Pancreas (tissue), 10 donors: ENCODE measurements around the gene MRM1. TPM values are rescaled to one million over a fixed set of nuclear protein-coding genes. Genes with fewer than 3 reads are reported as not detected.

Experiments
- ATAC-seq, 4 donors: fragments of 200-7000 bp; cut with Tn5 transposase; one replicate each; pipeline versions ENCODE4 v1.8.0 to v1.9.1; 2020; ENCODE audit warnings: mild to moderate bottlenecking in 4 of 4, moderate library complexity in 4 of 4
- DNase-seq, 6 donors: peaks; one replicate each; pipeline ENCODE4 v3.0.0-alpha.2; 2020
- FAIRE-seq: peaks from 2 replicates; lab custom pipeline; 2012; peaks lifted over from hg19 to GRCh38; lab: Jason Lieb, UNC
- H3K27ac ChIP-seq, 4 donors: fragments of 200-600 bp; sonication (generic); 1 replicate in 3 of 4; 2 replicates in 1 of 4; pipeline versions ENCODE4 v1.5.0 to v1.8.0; 2020
- H3K27me3 ChIP-seq, 4 donors: fragments of 200-600 bp; one replicate each; pipeline ENCODE4 v1.8.0; 2021
- H3K36me3 ChIP-seq, 3 donors: fragments of 200-600 bp; sonication (generic) in 1 of 3; one replicate each; pipeline versions ENCODE4 v1.5.0 to v1.8.0; 2020 to 2021
- H3K4me1 ChIP-seq, 3 donors: fragments of 200-600 bp; one replicate each; pipeline ENCODE4 v1.8.0; 2021
- H3K4me3 ChIP-seq, 4 donors: fragments of 200-600 bp; sonication (generic) in 2 of 4; one replicate each; pipeline versions ENCODE4 v1.5.0 to v1.8.0; 2020 to 2021
- H3K9me3 ChIP-seq, 4 donors: fragments of 200-600 bp; one replicate each; pipeline ENCODE4 v1.8.0; 2021
- CTCF ChIP-seq, 4 donors: fragments of 200-600 bp; sonication (generic) in 3 of 4; IDR thresholded peaks; one replicate each; pipeline versions ENCODE4 v1.5.0 to v1.8.0; 2021; ENCODE audit warnings: antibody characterized with exemption in 4 of 4
- WGBS, 2 donors: extraction: QIAGEN DNeasy Blood & Tissue Kit; methylation state at CpG; one replicate each; pipeline ENCODE4 v1.1.7; 2013; 5-methylcytosine and 5-hydroxymethylcytosine counted together
- intact Hi-C, 3 donors: fragments of 100-400 bp; cut with DNase I; formaldehyde crosslinking; loops; one replicate each; pipeline versions ENCODE4 v1.11.1 to v1.14.2; 2022
- polyA plus RNA-seq, 2 donors: library from polyadenylated mRNA; stranded (reverse); fragments of 200-250 nt; gene quantifications; one replicate each; pipeline ENCODE4 v1.2.3, GENCODE V29; 2013
- total RNA-seq, 6 donors: library from RNA; stranded (reverse); fragmentation: NEBNext Ultra II Directional in 4 of 6; extraction: Animal tissue kit (Norgen Biotek cat#: 25700) in 4 of 6; gene quantifications; one replicate each; pipeline versions ENCODE4 v1.2.1 to v1.2.4, GENCODE V29; 2021 to 2023
- donor health status: healthy with polysubstance abuse.
- donor health status: DM: no; HTN: no; CAD: no; lungs with moderate emphysema.
- donor health status: DM: no; HTN: no; CAD: no.
- donor health status: control.
- donor health status: control.
- donor health status: Bipolar disorder and iron deficiency.
- donor health status: DM: yes; HTN: yes; CAD: no.
- donor health status: DM: no; HTN: no; CAD: no.
- donor health status: DM: no; HTN: no; CAD: no.
- donor health status: DM: yes; HTN: yes; CAD: no.

Gene MRM1
- total and polyA plus RNA-seq, 8 donors = 2.5 to 7.5 (median 4.7) TPM

GRCh38 chr17:36591434-36592315, 9.7 kb upstream of the MRM1 start, which contains the start of gene DHRS11:
Gene DHRS11 (plus strand): TSS chr17:36591879. CDS start chr17:36592010, 131 bp downstream.
- intact Hi-C loops = no loop called here
- 1% methylated on average over 65 to 87 of the region's 87 CpGs for WGBS, 2 donors
- Histone ChIP-seq H3K4me3 (peak within 1 kb of the TSS; percentile 72 to 98 (median 86)), H3K27ac (peak within 1 kb of the TSS in 2 of 4 donors; percentile 32 to 38), H3K27me3 (no peaks in the 10 kb centered on the region), H3K36me3 (peaks cover 0 to 18% (median 10%) of the 10 kb centered on the region in 3 donors), H3K4me1 (peaks cover 0 to 11% (median 0%) of the 10 kb centered on the region in 3 donors), H3K9me3 (no peaks in the 10 kb centered on the region)
- TF ChIP-seq CTCF (IDR thresholded peaks at IDR 0.05) = no peak
- ATAC-seq (peak; percentile 96 to 98 (median 97)), DNase-seq (peak; percentile 78 to 96 (median 86)), FAIRE-seq (no peak)

- Histone ChIP-seq H3K4me1 (peaks cover 0 to 11% (median 0%) of the 10 kb centered on the region in 3 donors), H3K27me3 (no peaks in the 10 kb centered on the region), H3K4me3 (peak overlapping the region; percentile 72 to 98 (median 86)), H3K27ac (no peak overlapping the region), H3K36me3 (peaks cover 0 to 11% (median 4%) of the 10 kb centered on the region in 3 donors), H3K9me3 (no peaks in the 10 kb centered on the region)
- WGBS, 2 donors = 2 to 3% methylated on average over 12 to 20 of the region's 20 CpGs
- FAIRE-seq (no peak), ATAC-seq (peak; percentile 25 to 41 (median 36)), DNase-seq (peak in 5 of 6 donors; percentile 23 to 77 (median 57))
- intact Hi-C loops = no loop called here
- TF ChIP-seq CTCF (IDR thresholded peaks at IDR 0.05) = no peak
Measured at GRCh38 chr17:36592316-36592715, 9.1 kb upstream of the MRM1 start.

GRCh38 chr17:36592716-36593321, 8.6 kb upstream of the MRM1 start:
- 16 to 31% methylated on average over 4 of the region's 4 CpGs for WGBS, 2 donors
- Histone ChIP-seq H3K36me3 (peaks cover 0 to 6% (median 0%) of the 10 kb centered on the region in 3 donors), H3K4me1 (peaks cover 0 to 11% (median 0%) of the 10 kb centered on the region in 3 donors), H3K27me3 (no peaks in the 10 kb centered on the region), H3K9me3 (no peaks in the 10 kb centered on the region), H3K27ac (no peak overlapping the region), H3K4me3 (peak overlapping the region; percentile 72 to 98 (median 86))
- DNase-seq (no peak), ATAC-seq (peak in 1 of 4 donors; percentile 1), FAIRE-seq (no peak)
- intact Hi-C loops = no loop called here
- TF ChIP-seq CTCF (IDR thresholded peaks at IDR 0.05) = no peak

- no peak for TF ChIP-seq CTCF (IDR thresholded peaks at IDR 0.05)
- no peak overlapping the region for H3K27ac ChIP-seq
- no peak overlapping the region for H3K4me3 ChIP-seq
- no peaks in the 10 kb centered on the region for H3K36me3 ChIP-seq
- no peaks in the 10 kb centered on the region for H3K9me3 ChIP-seq
- H3K4me1 ChIP-seq = peaks cover 0 to 11% (median 0%) of the 10 kb centered on the region in 3 donors
- H3K27me3 ChIP-seq = no peaks in the 10 kb centered on the region
- 74 to 75% methylated on average over 8 of the region's 8 CpGs for WGBS, 2 donors
- ATAC-seq (no peak), DNase-seq (no peak), FAIRE-seq (no peak)
- intact Hi-C loops = no loop called here
Measured at GRCh38 chr17:36593656-36594316, 7.6 kb upstream of the MRM1 start.
